SU-DHL-6 (cell line): Measurements from ENCODE around the gene CD247.
A peak's percentile ranks its signal among the peaks of the same experiment; 100 is the strongest.

Source experiments
- H2AFZ ChIP-seq: fragments of 200-600 bp; sonication (generic); 2 replicates; pipeline ENCODE4 v1.6.1; 2014; ENCODE audit warnings: low read depth, mild to moderate bottlenecking, moderate library complexity, mixed read lengths, antibody characterized with exemption, low read length; ENCODE audit not compliant: severe bottlenecking
- H3F3A ChIP-seq: fragments of 200-600 bp; shearing (Covaris generic); 2 replicates; pipeline ENCODE4 v1.6.0; 2016; ENCODE audit warnings: antibody characterized with exemption, mild to moderate bottlenecking; ENCODE audit not compliant: insufficient read depth
- H3K27ac ChIP-seq: fragments of 200-600 bp; sonication (generic); 2 replicates; pipeline ENCODE4 v1.5.1; 2016; ENCODE audit warnings: low read depth, mild to moderate bottlenecking, low read length, moderate library complexity, mixed read lengths
- H3K27me3 ChIP-seq: fragments of 200-600 bp; sonication (generic), shearing (Covaris generic); 2 replicates; pipeline ENCODE4 v1.6.0; 2014; ENCODE audit warnings: mild to moderate bottlenecking, low read length
- H3K36me3 ChIP-seq: fragments of 200-600 bp; sonication (generic); 2 replicates; pipeline ENCODE4 v1.6.1; 2014; ENCODE audit warnings: mild to moderate bottlenecking, low read length, mixed read lengths
- H3K4me2 ChIP-seq: fragments of 300-600, 200-600 bp; shearing (Covaris generic), sonication (generic); 2 replicates; pipeline ENCODE4 v1.6.0; 2014; ENCODE audit warnings: low read length, low read depth, mild to moderate bottlenecking; ENCODE audit not compliant: poor library complexity, severe bottlenecking
- H3K4me3 ChIP-seq: fragments of 200-600 bp; sonication (generic); 2 replicates; pipeline ENCODE4 v1.5.1; 2014; ENCODE audit warnings: antibody characterized with exemption, low read length, mild to moderate bottlenecking, mixed read lengths; ENCODE audit not compliant: insufficient read depth, poor library complexity, severe bottlenecking
- H3K79me2 ChIP-seq: fragments of 200-600 bp; sonication (generic); 2 replicates; pipeline ENCODE4 v1.6.1; 2014; ENCODE audit warnings: mild to moderate bottlenecking, low read length, moderate library complexity; ENCODE audit not compliant: insufficient read depth
- H3K9ac ChIP-seq: fragments of 200-600 bp; sonication (generic); 2 replicates; pipeline ENCODE4 v1.7.0; 2014; ENCODE audit warnings: mild to moderate bottlenecking, low read length
- H3K9me2 ChIP-seq: fragments of 200-600 bp; sonication (generic); replicated peaks from 2 replicates; pipeline ENCODE4 v1.6.1; 2014; ENCODE audit warnings: low read length; ENCODE audit not compliant: insufficient read depth
- H3K9me3 ChIP-seq: fragments of 200-600 bp; sonication (generic); 2 replicates; pipeline ENCODE4 v1.6.1; 2014; ENCODE audit warnings: low read length, mixed read lengths; ENCODE audit not compliant: insufficient read depth
- H4K20me1 ChIP-seq: fragments of 200-600 bp; sonication (generic); 2 replicates; pipeline ENCODE4 v1.6.1; 2014; ENCODE audit warnings: low read depth, mild to moderate bottlenecking, antibody characterized with exemption, low read length, moderate library complexity, mixed read lengths
- CTCF ChIP-seq: fragments of 200-600 bp; sonication (generic); IDR thresholded peaks from one replicate; pipeline ENCODE4 v1.5.1; 2017; ENCODE audit warnings: antibody characterized with exemption, mild to moderate bottlenecking, low read length, moderate library complexity; ENCODE audit not compliant: insufficient read depth, poor library complexity, severe bottlenecking
- EZH2phosphoT487 ChIP-seq: fragments of 200-600 bp; sonication (generic), shearing (Covaris generic); conservative IDR thresholded peaks from 2 replicates; pipeline ENCODE4 v1.6.1; 2018; ENCODE audit warnings: mild to moderate bottlenecking, antibody characterized with exemption, low read length, moderate library complexity, mixed read lengths

Gene CD247

DNA sequence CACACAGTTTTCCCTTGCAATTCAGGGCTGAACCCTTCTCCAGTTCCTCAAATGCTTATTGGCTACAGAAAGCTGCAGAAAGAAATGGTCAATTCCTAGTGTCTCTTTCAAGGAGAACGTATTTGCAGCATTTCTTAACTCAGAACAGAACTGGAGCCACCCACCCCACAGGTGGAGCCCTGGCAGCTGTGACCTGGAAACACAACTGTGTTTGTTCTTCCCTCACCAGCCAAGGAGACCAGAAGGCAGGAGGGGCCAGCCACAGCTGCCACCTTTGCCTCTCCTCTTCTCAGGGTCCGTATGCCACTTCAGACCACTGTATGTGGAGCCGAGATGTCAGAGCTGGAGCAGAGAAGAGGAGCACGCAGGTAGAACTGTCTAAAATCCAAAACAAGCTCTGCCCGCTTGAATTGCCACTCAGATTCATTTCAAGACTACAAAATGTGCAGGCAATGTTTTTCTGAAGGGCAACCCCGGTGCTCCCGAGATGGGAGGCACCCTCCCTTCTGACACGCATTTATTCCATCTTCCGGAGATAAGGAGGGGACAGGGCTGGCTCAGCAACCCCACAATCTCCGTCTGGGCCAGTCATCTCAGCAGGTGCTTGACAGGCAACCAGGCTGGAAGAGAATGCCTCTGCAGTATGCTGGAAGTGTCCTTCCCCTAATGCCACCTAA is 16.7 kb downstream of the CD247 start:
- Histone ChIP-seq H3F3A (no peaks in the 10 kb centered on the region), H3K9ac (no peak overlapping the region), H3K27ac (no peak overlapping the region), H2AFZ (peak overlapping the region; percentile 12), H3K4me3 (no peak overlapping the region), H3K27me3 (no peaks in the 10 kb centered on the region), H4K20me1 (no peaks in the 10 kb centered on the region), H3K9me3 (no peaks in the 10 kb centered on the region), H3K4me2 (no peak overlapping the region), H3K36me3 (no peaks in the 10 kb centered on the region), H3K79me2 (no peaks in the 10 kb centered on the region), H3K9me2 (no peaks in the 10 kb centered on the region)
- TF ChIP-seq EZH2phosphoT487 (no peak), CTCF (no peak)

DNA sequence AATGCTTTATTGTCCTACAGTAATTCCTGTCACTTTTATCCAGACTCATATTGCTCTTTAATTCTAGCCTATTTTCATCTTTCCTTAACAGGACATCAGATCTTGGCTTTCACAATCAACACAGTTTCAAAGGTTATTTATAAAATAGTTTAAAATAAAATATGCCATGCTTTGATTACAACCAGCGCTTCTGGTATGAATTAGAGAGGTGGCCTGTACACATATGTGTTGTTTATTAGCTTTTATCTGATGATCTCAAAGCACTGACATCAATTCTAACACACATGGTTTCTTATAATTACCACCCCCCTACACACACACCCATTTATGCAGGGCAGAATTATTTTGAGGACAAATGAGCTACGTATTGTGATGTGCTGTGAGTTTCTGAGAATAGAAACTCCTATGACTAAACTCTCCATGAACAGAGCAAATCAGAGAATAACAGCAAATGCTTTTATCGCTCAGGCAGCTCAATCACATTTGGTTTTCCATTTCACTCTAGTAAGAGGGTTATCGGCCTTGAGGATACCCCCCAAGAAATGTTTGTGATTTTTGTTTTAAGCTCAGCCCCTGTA is 18.0 kb downstream of the CD247 start:
- Histone ChIP-seq H4K20me1 (no peaks in the 10 kb centered on the region), H3K9me2 (no peaks in the 10 kb centered on the region), H3K4me3 (peak overlapping the region; percentile 6), H3K9me3 (no peaks in the 10 kb centered on the region), H3K79me2 (no peaks in the 10 kb centered on the region), H3K9ac (peak overlapping the region; percentile 14; the same call in 1 of the 2 replicates), H2AFZ (peak overlapping the region; percentile 58), H3F3A (no peaks in the 10 kb centered on the region), H3K36me3 (no peaks in the 10 kb centered on the region), H3K27ac (peak overlapping the region; percentile 56), H3K27me3 (no peaks in the 10 kb centered on the region), H3K4me2 (peak overlapping the region; percentile 62)
- no peak for TF ChIP-seq CTCF
- no peak for TF ChIP-seq EZH2phosphoT487

DNA sequence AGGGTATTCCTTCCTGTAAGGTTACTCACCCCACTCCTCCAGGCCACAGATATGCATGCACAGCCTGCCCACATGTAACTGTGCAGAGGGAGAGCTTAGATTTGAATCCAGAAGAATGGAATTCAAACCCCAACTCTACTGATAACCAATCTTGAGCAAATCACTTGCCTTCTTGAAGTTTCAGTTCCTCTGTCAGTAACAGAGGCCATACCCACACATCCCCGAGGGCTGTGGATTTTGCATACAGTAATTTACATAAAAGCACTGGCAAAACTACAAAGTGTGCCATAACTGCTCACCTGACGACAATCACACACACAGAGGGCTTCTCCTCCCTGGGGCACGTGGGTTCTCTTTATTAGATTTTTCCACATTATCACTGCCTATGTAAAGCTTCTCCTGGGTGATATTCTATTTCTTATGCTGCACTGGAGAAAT is 18.6 kb downstream of the CD247 start:
- Histone ChIP-seq H2AFZ (peak overlapping the region; percentile 58), H3K4me3 (peak overlapping the region; percentile 36), H3K27me3 (no peaks in the 10 kb centered on the region), H3K27ac (peak overlapping the region; percentile 56), H3F3A (no peaks in the 10 kb centered on the region), H3K4me2 (peak overlapping the region; percentile 62), H3K9me3 (no peaks in the 10 kb centered on the region), H3K79me2 (no peaks in the 10 kb centered on the region), H3K9me2 (no peaks in the 10 kb centered on the region), H3K9ac (peak overlapping the region; percentile 14; the same call in 1 of the 2 replicates), H3K36me3 (no peaks in the 10 kb centered on the region), H4K20me1 (no peaks in the 10 kb centered on the region)
- TF ChIP-seq EZH2phosphoT487 (no peak), CTCF (no peak)
